Natural killer cell treated with Interleukin-12 subunit alpha and Interleukin-12 subunit beta and Interleukin-15 and Interleukin-18, amount 100 ng/mL, for 72 hours (primary cell): Measurements from ENCODE around the gene OGDH. TPM values are rescaled to one million over a fixed set of nuclear protein-coding genes. Genes with fewer than 3 reads are reported as not detected.
A peak's percentile ranks its signal among the peaks of the same experiment; 100 is the strongest.
"Not testable (repeated sequence)": the region's sequence is repeated elsewhere in the genome, so short reads cannot be mapped to it uniquely, and the experiment has no call there.

Experiments
- ATAC-seq, 2 donors: fragments of 150-1000 bp; cut with Tn5 transposase in 1 of 2; sonication (Bioruptor Pico), chemical (Tn5 transposase) in 1 of 2; 2 replicates each; pipeline ENCODE4 v1.10.0; 2021
- DNase-seq: peaks from one replicate; pipeline ENCODE4 v3.0.0; 2022; ENCODE audit warnings: low spot score
- H3K27ac Mint-ChIP-seq, 2 donors: 1 replicate in 1 of 2; 2 replicates in 1 of 2; pipeline ENCODE4 v1.8.0; 2022; ENCODE audit warnings: mixed read lengths in 2 of 2, mild to moderate bottlenecking in 1 of 2, moderate library complexity in 1 of 2
- H3K27me3 Mint-ChIP-seq, 2 donors: 1 replicate in 1 of 2; 2 replicates in 1 of 2; pipeline ENCODE4 v1.8.0; 2022; ENCODE audit warnings: mixed read lengths in 2 of 2
- H3K36me3 Mint-ChIP-seq: one replicate; pipeline ENCODE4 v1.8.0; 2022; ENCODE audit warnings: mixed read lengths
- H3K4me1 Mint-ChIP-seq, 2 donors: 1 replicate in 1 of 2; 2 replicates in 1 of 2; pipeline ENCODE4 v1.8.0; 2022; ENCODE audit warnings: low read depth in 2 of 2, mixed read lengths in 2 of 2, mild to moderate bottlenecking in 1 of 2
- H3K4me3 Mint-ChIP-seq: one replicate; pipeline ENCODE4 v1.8.0; 2022; ENCODE audit warnings: mixed read lengths
- H3K9me3 Mint-ChIP-seq: 2 replicates; pipeline ENCODE4 v1.8.0; 2022; ENCODE audit warnings: mixed read lengths
- total RNA-seq, 2 donors: library from RNA; stranded (reverse); gene quantifications; one replicate each; pipeline ENCODE4 v1.2.3, GENCODE V29; 2022

The OGDH gene
- total RNA-seq, 2 donors from 2014 or later, result 84.8 to 116 TPM

DNA sequence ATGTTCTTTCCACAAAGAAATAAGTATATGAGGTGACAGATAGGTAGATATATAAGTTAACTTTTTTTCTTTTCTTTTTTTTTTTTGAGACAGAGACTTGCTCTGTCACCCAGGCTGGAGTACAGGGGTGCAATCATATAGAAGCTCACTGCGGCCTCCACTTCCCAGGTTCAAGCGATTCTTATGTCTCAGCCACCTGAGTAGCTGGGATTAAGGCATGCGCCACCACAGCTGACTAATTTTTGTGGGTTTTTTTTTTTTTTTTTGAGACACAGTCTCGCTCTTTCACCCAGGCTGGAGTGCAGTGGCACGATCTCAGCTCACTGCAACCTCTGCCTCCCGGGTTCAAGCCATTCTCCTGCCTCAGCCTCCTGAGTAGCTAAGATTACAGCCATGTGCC, 126.5 kb downstream of the OGDH start:
- not testable (repeated sequence) for H3K4me3 Mint-ChIP-seq, H3K27me3 Mint-ChIP-seq, H3K9me3 Mint-ChIP-seq, H3K27ac Mint-ChIP-seq, ATAC-seq, DNase-seq, H3K36me3 Mint-ChIP-seq
- H3K4me1 Mint-ChIP-seq, result peaks cover 18 to 26% of the 10 kb centered on the region in 2 donors

DNA sequence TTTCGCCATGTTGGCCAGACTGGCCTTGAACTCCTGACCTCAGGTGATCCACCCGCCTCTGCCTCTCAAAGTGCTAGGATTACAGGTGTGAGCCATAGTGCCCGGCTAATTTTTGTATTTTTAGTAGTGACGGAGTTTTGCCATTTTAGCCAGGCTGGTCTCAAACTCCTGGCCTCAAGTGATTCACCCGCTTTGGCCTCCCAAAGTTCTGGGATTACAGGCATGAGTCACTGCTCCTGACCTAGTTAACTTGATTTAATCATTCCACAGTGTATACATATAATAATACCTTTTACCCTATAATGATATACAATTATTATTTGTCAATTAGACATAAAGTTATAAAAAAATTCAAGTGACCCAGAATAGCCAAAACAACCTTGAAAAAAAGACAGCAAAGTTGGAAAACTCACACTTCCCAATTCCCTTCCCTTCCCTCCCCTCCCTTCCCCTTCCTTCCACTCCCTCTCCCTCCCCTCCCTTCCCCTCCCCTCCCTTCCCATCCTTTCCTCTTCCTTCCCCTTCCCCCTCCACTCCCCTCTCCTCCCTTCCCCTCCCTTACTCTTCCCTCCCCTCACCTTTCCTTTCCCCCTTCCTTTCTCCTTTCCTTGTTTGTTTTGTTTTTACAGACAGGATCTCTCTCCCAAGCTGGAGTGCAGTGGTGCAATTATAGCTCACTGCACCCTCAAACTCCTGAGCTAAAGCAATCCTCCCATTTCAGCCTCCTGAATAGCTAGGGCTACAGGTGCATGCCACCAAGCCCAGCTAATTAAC, 127.5 kb downstream of the OGDH start:
- DNase-seq (no peak), ATAC-seq (no peak)
- Mint-ChIP-seq H3K4me3 (no peak overlapping the region), H3K27me3 (no peaks in the 10 kb centered on the region), H3K9me3 (no peaks in the 10 kb centered on the region), H3K36me3 (no peaks in the 10 kb centered on the region), H3K4me1 (peaks cover 20 to 29% of the 10 kb centered on the region in 2 donors), H3K27ac (peak overlapping the region in 1 of 2 donors; percentile 87)

DNA sequence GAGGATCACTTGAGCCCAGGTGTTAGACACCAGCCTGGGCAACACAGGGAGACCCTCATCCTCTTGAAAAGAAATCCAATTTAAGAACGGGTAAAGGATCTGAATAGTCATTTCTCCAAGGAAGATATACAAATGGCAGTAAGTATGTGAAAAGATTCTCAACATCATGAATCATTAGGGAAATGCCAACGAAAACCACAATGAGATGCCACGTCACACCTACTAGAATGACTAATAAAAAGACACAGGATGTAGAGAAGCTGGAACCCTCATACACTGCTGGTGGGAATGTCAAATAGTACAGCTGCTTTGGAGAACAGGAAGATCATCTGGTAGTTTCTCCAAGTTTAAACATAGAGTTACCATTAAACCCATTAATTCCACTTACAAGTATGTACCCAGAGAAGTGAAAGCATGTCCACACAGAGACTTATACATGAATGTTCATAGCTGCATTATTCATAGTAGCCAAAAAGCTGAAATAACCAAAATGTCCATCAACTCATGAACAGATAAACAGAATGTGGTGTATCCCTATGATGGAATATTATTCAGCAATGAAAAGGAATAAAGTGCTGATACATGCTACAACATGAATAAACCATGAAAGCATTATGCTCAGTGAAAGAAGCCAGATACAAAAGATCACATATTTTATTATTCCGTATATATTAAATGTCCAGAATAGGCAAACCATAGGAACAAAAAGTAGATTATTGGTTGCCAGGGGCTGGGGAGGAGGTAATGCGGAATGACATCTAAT, 129.2 kb downstream of the OGDH start:
- DNase-seq, result peak; percentile 73
- Mint-ChIP-seq H3K4me3 (peak overlapping the region; percentile 38), H3K9me3 (no peaks in the 10 kb centered on the region), H3K27me3 (no peaks in the 10 kb centered on the region), H3K4me1 (peaks cover 20 to 29% of the 10 kb centered on the region in 2 donors), H3K27ac (peak overlapping the region; percentile 61 to 87), H3K36me3 (no peaks in the 10 kb centered on the region)
- ATAC-seq, result peak; percentile 89 to 90

DNA sequence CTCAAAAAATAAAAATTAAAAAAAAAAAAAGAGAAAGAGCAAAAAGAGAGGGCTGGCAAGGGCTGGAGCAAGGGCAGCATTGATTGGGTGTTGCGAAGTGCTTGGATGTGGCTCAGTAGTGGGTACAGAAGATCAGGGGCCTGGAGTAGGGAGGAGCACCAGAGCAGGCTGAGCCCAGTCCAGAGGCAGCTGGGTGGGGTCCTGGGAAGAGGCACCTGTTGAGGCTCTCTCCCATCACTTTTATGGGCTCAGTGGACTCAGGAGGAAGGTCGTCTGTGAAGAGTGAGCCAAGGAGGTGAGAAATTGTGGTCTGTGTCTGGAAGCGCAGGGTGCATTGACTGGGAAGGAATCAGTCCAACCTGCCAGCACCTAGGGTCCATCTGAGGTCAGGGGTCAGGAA, 130.5 kb downstream of the OGDH start:
- no peaks in the 10 kb centered on the region for H3K27me3 Mint-ChIP-seq
- peaks cover 20 to 29% of the 10 kb centered on the region in 2 donors for H3K4me1 Mint-ChIP-seq
- H3K27ac Mint-ChIP-seq, result peak overlapping the region in 1 of 2 donors; percentile 92
- H3K36me3 Mint-ChIP-seq, result no peaks in the 10 kb centered on the region
- no peak for DNase-seq
- no peaks in the 10 kb centered on the region for H3K9me3 Mint-ChIP-seq
- no peak for ATAC-seq
- H3K4me3 Mint-ChIP-seq, result no peak overlapping the region

DNA sequence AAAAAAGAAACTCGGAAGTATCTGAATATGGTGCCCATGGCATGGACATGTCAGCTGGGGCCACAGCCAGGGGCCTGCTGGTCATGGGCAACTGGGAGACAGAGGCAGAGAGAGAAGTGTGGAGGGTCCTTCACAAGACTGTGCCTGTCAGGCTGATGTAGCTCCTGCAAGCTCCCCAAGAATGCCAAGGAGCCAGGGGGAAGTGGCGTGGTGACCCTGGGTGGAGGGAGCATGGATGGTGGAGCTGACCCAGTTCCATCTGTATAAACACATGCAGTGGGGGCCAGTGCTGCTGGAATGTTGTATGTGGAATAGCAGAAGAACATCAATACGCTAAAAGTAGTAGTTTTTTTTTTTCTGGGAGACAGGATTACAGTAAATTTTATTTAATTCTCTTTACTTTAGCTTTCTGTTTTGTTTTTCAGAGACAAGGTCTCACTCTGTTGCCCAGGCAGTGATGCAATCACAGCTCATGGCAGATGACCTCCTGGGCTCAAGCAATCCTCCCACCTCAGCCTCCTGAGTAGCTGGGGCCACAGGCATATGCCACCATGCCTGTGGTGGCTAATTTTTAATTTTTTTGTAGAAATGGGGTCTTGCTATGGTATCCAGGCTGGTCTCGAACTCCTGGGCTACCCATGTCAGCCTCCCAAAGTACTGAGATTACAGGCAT, 131.8 kb downstream of the OGDH start:
- peak overlapping the region; percentile 49 to 92 for H3K27ac Mint-ChIP-seq
- ATAC-seq, result peak; percentile 41 to 84
- H3K27me3 Mint-ChIP-seq, result no peaks in the 10 kb centered on the region
- H3K4me1 Mint-ChIP-seq, result peaks cover 20 to 29% of the 10 kb centered on the region in 2 donors
- no peak for DNase-seq
- H3K4me3 Mint-ChIP-seq, result no peak overlapping the region
- H3K36me3 Mint-ChIP-seq, result no peaks in the 10 kb centered on the region
- H3K9me3 Mint-ChIP-seq, result no peaks in the 10 kb centered on the region

DNA sequence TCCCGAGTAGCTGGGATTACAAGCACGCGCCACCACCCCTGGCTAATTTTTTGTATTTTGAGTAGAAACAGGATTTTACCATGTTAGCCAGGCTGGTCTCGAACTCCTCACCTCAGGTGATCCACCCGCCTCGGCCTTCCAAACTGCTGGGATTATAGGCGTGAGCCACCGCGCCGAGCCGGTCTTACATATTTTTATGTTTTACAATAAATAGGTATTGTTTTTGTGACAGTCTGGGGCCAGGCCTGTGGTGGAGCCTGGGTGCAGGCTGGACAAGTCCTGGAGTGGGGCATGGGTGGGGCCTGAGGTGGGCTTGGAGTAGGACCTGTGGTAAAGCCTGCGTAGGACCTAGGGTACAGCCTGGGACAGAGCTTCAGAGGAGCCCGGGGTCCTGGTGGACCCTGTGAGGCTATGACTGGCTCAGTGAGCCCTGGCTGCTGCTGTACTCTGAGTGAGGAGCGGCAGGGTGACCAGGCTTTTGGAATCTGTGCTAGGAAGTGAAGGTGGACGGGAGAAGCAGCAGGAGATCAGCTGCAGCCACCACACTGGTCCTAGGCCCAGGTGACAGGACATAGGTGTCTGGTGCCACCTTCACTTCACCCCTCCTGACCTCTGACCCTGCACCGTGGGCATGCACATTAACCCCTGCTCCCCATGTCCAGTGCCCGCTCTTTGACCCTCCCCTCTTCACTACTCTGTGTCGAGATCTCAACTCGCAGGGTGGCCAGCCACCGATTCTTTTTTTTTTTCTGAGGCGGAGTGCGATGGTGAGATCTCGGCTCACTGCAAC, 132.6 kb downstream of the OGDH start:
- peak overlapping the region in 1 of 2 donors; percentile 92 for H3K27ac Mint-ChIP-seq
- H3K27me3 Mint-ChIP-seq, result no peaks in the 10 kb centered on the region
- H3K36me3 Mint-ChIP-seq, result no peaks in the 10 kb centered on the region
- ATAC-seq (no peak), DNase-seq (no peak)
- peaks cover 20 to 29% of the 10 kb centered on the region in 2 donors for H3K4me1 Mint-ChIP-seq
- no peaks in the 10 kb centered on the region for H3K9me3 Mint-ChIP-seq
- no peak overlapping the region for H3K4me3 Mint-ChIP-seq

DNA sequence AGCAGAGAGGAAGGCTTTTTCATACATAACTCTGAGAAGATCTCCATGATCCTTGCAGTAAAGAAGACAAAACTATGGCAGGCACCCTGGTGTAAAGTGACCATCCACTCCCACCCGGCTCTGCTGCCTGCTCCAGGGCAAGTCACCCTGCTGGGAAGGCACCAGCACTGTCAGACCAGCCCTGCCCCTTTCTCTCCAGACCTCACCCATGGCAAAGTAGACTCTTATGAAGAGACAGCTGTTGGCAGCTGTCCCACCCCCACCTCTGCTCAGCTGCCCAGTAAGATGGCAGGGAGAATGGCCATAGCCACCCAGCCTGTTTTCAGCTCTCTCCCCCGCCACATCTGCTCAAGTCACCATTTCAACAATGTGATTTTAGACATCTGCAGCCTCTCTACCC, 133.6 kb downstream of the OGDH start:
- ATAC-seq (no peak), DNase-seq (no peak)
- no peak overlapping the region for H3K4me3 Mint-ChIP-seq
- H3K27ac Mint-ChIP-seq, result peak overlapping the region in 1 of 2 donors; percentile 92
- no peaks in the 10 kb centered on the region for H3K36me3 Mint-ChIP-seq
- H3K9me3 Mint-ChIP-seq, result no peaks in the 10 kb centered on the region
- no peaks in the 10 kb centered on the region for H3K27me3 Mint-ChIP-seq
- peaks cover 14 to 24% of the 10 kb centered on the region in 2 donors for H3K4me1 Mint-ChIP-seq

DNA sequence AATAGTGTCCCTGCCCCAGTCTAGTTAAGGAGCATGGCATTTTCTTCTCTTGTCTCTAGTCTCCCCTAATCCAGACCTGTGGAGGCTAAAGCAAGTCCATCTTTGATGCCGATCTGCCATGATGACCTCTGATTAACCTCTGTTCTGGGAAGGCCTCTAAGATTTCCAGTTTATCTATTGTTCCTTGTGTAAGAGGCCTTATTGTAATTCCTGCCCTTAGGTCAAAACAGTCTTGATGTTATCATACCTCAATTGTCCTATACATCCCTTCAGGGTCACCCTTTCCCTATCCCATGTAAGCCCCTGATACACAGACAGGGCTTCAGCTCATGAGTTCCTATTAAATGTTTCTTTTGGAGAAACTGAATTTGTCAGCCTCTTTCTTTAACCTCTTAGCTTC, 137.3 kb downstream of the OGDH start:
- Mint-ChIP-seq H3K36me3 (no peaks in the 10 kb centered on the region), H3K27me3 (no peaks in the 10 kb centered on the region), H3K9me3 (no peaks in the 10 kb centered on the region), H3K27ac (peak overlapping the region in 1 of 2 donors; percentile 7), H3K4me3 (no peak overlapping the region), H3K4me1 (peaks cover 7 to 13% of the 10 kb centered on the region in 2 donors)
- no peak for DNase-seq
- no peak for ATAC-seq

DNA sequence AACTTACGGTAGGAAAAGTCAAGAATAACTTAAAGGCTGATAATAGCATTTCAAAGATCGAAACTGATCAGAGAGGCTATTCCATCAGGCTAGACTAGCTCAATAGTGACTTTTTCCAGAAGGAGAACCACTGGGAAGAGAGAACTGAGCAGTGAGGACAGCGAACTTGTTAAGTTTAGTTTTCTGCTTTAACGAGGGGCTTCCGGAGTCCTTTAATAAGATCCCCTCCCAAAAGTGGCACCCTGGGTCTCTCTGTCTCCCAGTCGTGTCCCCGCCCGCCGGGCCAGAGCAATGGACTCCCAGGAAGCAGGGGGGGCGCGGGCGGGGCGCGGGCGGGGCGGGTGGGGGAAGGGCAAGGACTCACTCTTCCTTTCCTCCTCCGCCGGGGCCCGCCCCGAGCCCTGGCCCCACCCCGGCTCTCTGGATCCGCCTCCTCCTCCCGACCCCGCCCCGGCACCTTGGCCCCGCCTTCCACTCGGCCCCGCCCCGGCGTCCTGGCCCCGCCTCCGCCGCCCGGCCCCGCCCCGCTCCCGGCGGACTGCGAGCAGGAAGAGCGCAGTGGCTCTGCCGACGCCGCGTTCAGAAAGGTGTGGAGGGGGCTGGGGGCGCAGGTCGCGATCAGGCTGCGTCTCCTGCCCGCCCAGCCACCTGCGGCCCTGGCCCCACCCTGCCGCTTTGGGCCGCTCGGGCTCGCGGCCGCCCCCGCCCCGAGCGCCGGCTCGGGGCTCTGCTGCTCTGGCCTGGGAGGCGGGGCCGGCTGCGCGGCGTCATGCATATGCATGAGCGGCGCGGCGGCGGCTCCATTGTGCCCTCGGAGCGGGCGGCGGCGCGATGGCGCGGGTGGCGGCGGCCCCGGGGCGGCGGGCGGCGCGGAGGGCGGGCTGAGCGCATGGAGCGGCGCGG, 141.9 kb downstream of the OGDH start, which contains the start of gene ZMIZ2:
Gene ZMIZ2, plus strand, starts transcription at position 803 of the 903 bp plus-strand sequence. CDS start 7,403 bp downstream, outside the sequence.
- Mint-ChIP-seq H3K4me3 (peak within 1 kb of the TSS; percentile 90), H3K9me3 (no peaks in the 10 kb centered on the region), H3K4me1 (peaks cover 33 to 36% of the 10 kb centered on the region in 2 donors), H3K36me3 (no peaks in the 10 kb centered on the region), H3K27ac (peak within 1 kb of the TSS; percentile 73 to 86), H3K27me3 (no peaks in the 10 kb centered on the region)
- ATAC-seq (peak; percentile 95), DNase-seq (peak; percentile 94)

DNA sequence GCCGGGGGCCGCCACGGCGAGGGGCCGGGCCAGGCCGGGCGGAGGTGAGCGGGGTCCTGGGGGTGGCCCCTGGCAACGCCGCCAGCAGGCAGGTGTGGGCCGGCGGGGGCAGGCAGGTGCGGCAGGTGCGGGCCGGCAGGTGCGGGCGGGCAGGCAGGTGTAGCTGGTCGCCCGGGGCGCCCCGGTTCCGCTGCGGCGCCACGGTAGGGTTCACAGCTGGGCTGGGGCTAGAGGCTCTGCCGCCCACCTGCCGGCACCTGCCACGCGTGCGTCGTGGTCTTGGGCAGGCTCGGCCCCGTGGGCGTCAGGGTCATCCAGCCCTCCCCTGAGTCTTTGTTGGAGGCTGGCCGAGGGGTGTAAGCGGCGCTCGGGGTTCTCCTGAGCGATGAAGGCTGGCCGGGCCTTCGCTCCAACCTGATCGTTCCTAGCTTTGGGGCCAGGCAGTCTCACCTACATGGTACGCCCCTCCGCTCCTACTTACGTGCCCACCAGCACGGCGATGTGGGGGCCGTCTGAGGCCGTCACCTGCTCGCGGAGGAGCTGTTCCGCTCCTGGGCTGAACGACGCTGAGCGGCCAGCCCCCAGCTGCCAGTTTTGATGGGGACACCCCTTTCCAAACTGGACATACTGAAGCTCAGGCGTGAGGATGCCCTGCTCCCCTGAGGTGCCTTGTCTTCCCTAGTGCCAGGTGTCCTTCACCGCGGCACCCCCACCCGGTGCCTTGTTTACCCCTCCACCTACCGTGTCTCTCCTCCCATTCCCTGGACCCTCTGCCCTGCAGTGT, 142.7 kb downstream of the OGDH start:
- H3K9me3 Mint-ChIP-seq, result no peaks in the 10 kb centered on the region
- H3K27ac Mint-ChIP-seq, result peak overlapping the region; percentile 48 to 86
- H3K4me1 Mint-ChIP-seq, result peaks cover 33 to 39% of the 10 kb centered on the region in 2 donors
- no peaks in the 10 kb centered on the region for H3K27me3 Mint-ChIP-seq
- H3K36me3 Mint-ChIP-seq, result no peaks in the 10 kb centered on the region
- ATAC-seq (peak; percentile 0 to 1), DNase-seq (no peak)
- peak overlapping the region; percentile 90 for H3K4me3 Mint-ChIP-seq

DNA sequence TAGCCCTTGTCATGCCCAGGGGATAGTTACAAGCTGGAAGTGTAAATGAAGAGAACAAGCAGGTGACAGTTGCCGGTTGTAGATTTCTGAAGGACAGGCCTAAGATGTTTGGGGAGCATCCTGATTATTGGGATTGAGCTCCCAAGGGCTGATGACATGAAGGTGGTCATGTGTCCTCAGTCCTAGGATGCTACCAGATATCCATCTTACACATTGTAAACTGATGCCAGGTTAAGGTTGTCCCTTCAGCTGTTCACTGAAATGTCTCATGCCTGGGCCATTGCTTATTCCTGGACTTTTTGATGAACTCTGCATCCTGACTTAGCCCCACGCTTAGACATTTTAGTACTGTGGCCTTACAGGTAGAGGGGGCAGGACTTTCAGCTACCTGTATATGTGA, 143.6 kb downstream of the OGDH start:
- no peak for ATAC-seq
- H3K4me3 Mint-ChIP-seq, result peak overlapping the region; percentile 90
- peaks cover 33 to 42% of the 10 kb centered on the region in 2 donors for H3K4me1 Mint-ChIP-seq
- peak overlapping the region; percentile 48 to 86 for H3K27ac Mint-ChIP-seq
- no peaks in the 10 kb centered on the region for H3K9me3 Mint-ChIP-seq
- no peak for DNase-seq
- H3K36me3 Mint-ChIP-seq, result no peaks in the 10 kb centered on the region
- no peaks in the 10 kb centered on the region for H3K27me3 Mint-ChIP-seq

DNA sequence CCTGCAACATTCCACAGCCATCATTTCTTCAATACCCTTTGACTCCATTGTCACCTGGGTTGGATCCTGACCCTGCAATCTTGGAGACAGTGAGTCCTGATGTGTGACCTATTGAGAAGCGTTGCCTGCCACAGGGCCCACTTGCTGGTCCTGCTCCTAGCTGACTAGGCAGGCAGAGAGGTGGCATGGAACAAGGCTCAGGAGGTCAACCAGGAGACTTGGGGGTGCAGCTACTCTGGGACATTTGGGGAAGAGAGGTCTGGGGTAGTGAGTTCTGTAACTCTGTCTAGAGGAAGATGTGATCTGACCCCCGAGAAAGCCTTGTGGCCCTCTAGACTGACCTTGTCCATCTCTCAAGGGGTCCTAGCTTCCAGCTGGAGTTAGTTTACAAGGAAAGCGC, 144.0 kb downstream of the OGDH start:
- Mint-ChIP-seq H3K4me3 (peak overlapping the region; percentile 90), H3K27me3 (no peaks in the 10 kb centered on the region), H3K36me3 (no peaks in the 10 kb centered on the region), H3K4me1 (peaks cover 33 to 45% of the 10 kb centered on the region in 2 donors), H3K27ac (peak overlapping the region; percentile 43 to 86), H3K9me3 (no peaks in the 10 kb centered on the region)
- ATAC-seq (no peak), DNase-seq (no peak)
